ENCODE measurements around the gene TMEM181. TPM values are rescaled to one million over a fixed set of nuclear protein-coding genes. Genes with fewer than 3 reads are reported as not detected.

The TMEM181 gene
- total and polyA plus RNA-seq, 2 of the 13 experiments (the other 11 are each of a cell fraction or from before 2014, with no cell fraction given), result 59.1 to 108 TPM

DNA sequence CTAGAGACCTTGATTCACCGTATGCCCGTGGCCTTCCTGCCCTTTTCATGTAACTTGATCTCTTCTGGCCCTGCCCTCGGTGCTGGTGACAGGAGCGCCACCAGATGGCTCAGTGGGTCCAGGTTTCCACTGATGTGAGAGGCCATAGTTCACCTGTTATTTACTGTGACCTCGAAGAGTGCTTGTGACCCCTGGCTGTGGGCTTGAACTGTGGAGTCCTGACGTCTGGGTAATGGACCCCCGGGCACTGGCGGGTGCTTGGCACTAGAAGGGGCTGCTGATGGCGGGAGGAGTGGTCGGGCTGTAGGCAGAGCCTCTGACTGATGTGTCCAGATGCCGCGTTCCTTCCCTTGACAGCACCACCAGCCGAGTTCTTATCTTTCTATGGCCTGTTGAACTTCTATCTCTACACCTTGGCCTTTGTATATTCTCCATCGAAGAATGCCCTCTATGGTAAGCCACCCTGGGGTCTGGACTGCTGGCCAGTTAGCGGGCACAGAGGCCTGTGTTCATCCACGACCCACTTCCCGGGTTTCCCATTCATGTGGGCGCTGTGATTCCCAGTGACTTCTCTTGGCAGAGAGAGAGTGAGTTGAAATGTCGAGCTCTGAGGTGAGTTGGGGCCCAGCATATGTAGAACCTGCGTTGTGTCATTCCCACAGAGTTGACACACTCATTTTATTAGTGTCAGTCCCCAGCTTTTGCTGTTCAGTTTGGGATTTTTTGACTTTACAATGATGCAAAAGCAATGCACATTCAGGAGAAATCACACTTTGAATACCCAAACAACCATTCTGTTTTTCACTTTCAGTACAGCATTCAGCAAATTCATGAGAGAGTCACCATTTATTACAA lies 69.7 kb downstream of the TMEM181 start (continued):
- TF ChIP-seq ZNF629 (CRISPR knock-in tag; conservative IDR thresholded peaks at IDR 0.05), result peak; percentile 47
- peak; percentile 82 for TF ChIP-seq ESRRA (CRISPR knock-in tag; IDR thresholded peaks at IDR 0.05; ENCODE audit: low read depth)
- TF ChIP-seq ZBTB20 (CRISPR knock-in tag; IDR thresholded peaks at IDR 0.05; ENCODE audit: borderline replicate concordance, low read depth), result no peak
- no peak for TF ChIP-seq SP1 (IDR thresholded peaks at IDR 0.05)
- peak; percentile 34; the same call in 1 of the 2 replicates for TF ChIP-seq SP1 (CRISPR knock-in tag; IDR thresholded peaks at IDR 0.05)
- peak; percentile 30; the same call in 1 of the 2 replicates for TF ChIP-seq THAP11 (CRISPR knock-in tag; IDR thresholded peaks at IDR 0.05)
- TF ChIP-seq MXD4 (CRISPR knock-in tag; IDR thresholded peaks at IDR 0.05), result 0 out of 2 replicates have a peak, but pooled peaks have one; percentile 35
- 0 out of 2 replicates have a peak, but pooled peaks have one; percentile 24 for TF ChIP-seq JUND (CRISPR knock-in tag; IDR thresholded peaks at IDR 0.05)
- TF ChIP-seq NFATC3 (CRISPR knock-in tag; IDR thresholded peaks at IDR 0.05), result no peak
- TF ChIP-seq HOXD1 (CRISPR knock-in tag; IDR thresholded peaks at IDR 0.05), result no peak
- peak; percentile 73 for TF ChIP-seq ZBTB7B (CRISPR knock-in tag; IDR thresholded peaks at IDR 0.05)
- TF ChIP-seq RXRA (CRISPR knock-in tag; IDR thresholded peaks at IDR 0.05), result peak; percentile 87
- TF ChIP-seq, protein P1, sequence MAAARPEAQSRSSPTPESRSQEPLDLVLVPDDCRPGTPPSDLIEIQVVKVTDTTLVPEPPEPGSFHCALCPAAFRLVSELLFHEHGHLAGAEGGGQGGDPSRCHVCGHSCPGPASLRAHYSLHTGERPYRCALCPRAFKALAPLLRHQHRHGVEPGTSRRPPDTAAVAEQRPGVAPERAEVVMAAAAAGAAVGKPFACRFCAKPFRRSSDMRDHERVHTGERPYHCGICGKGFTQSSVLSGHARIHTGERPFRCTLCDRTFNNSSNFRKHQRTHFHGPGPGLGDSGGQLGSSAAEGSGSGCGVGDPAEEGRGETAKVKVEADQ (CRISPR knock-in tag; IDR thresholded peaks at IDR 0.05; ENCODE audit: borderline replicate concordance), result no peak
- TF ChIP-seq ZNF205 (CRISPR knock-in tag; IDR thresholded peaks at IDR 0.05), result 0 out of 2 replicates have a peak, but pooled peaks have one; percentile 27
- TF ChIP-seq ZNF777 (CRISPR knock-in tag; IDR thresholded peaks at IDR 0.05), result no peak
- TF ChIP-seq TFDP1 (CRISPR knock-in tag; IDR thresholded peaks at IDR 0.05; ENCODE audit: borderline replicate concordance), result no peak
- TF ChIP-seq SOX6 (IDR thresholded peaks at IDR 0.05), result no peak
- peak; percentile 61 for TF ChIP-seq SOX6 (CRISPR knock-in tag; IDR thresholded peaks at IDR 0.05)
- peak; percentile 58; the same call in 1 of the 2 replicates for TF ChIP-seq TFAP4 (IDR thresholded peaks at IDR 0.05; ENCODE audit: borderline replicate concordance, low read depth)
- TF ChIP-seq ZNF512B (CRISPR knock-in tag; IDR thresholded peaks at IDR 0.05; ENCODE audit: borderline replicate concordance), result no peak
- 0 out of 2 replicates have a peak, but pooled peaks have one; percentile 21 for TF ChIP-seq ZNF264 (CRISPR knock-in tag; IDR thresholded peaks at IDR 0.05)
- no peak for TF ChIP-seq MXD1 (CRISPR knock-in tag; IDR thresholded peaks at IDR 0.05)
- 0 out of 4 replicates have a peak, but pooled peaks of 1 of the 2 experiments have one; percentile 22 for TF ChIP-seq EP300 (IDR thresholded peaks at IDR 0.05; ENCODE audit: low read depth in 2 of 2, low read length in 2 of 2)
- TF ChIP-seq EP300 (CRISPR knock-in tag; IDR thresholded peaks at IDR 0.05; ENCODE audit: borderline replicate concordance), result no peak
- 0 out of 2 replicates have a peak, but pooled peaks have one; percentile 24 for TF ChIP-seq ZNF501 (CRISPR knock-in tag; IDR thresholded peaks at IDR 0.05)

All from HepG2 (cell line).